ENCODE measurements around the gene DZIP1. TPM values are rescaled to one million over a fixed set of nuclear protein-coding genes. Genes with fewer than 3 reads are reported as not detected.
A peak's percentile ranks its signal among the peaks of the same experiment; 100 is the strongest.

DZIP1 gene
- total RNA-seq, 1 donor from 2014 or later, result 30.0 TPM

DNA sequence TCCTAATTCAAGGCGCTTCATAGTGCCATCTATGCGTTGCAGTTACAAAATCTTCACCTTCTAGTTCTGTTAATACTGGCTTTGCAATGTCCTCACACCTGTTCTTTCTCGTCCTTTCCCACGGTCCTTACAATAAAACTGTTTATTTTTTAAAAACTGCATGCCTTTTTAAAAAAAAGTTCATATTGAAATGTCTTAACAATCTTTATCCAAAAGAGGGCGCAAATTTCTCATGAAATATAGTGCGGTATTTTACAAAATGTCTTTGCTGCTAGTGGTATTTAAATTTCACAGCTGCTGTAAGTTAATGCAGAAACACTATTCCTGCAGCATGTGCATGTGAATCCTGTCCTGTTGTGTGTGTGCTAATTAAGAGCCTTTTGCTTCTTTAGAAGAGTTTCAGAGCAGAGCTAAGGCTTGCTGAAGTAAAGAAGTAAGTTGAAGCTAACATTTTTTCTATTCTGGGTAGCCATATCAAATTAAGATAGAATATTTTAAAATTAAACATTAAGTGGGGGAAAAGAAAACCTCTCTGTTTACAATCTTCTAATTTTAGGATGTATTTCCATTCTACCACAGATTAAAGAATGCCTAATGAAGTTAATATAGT lies 107.8 kb downstream of the DZIP1 start:
- Histone ChIP-seq H3K4me3 (no peak overlapping the region), H3K27me3 (no peaks in the 10 kb centered on the region), H3K9me3 (no peaks in the 10 kb centered on the region), H3K36me3 (no peaks in the 10 kb centered on the region), H3K4me1 (no peaks in the 10 kb centered on the region), H3K27ac (no peak overlapping the region)
- DNase-seq (ENCODE audit: extremely low spot score in 2 of 2), result no peak
- TF ChIP-seq, protein P1, sequence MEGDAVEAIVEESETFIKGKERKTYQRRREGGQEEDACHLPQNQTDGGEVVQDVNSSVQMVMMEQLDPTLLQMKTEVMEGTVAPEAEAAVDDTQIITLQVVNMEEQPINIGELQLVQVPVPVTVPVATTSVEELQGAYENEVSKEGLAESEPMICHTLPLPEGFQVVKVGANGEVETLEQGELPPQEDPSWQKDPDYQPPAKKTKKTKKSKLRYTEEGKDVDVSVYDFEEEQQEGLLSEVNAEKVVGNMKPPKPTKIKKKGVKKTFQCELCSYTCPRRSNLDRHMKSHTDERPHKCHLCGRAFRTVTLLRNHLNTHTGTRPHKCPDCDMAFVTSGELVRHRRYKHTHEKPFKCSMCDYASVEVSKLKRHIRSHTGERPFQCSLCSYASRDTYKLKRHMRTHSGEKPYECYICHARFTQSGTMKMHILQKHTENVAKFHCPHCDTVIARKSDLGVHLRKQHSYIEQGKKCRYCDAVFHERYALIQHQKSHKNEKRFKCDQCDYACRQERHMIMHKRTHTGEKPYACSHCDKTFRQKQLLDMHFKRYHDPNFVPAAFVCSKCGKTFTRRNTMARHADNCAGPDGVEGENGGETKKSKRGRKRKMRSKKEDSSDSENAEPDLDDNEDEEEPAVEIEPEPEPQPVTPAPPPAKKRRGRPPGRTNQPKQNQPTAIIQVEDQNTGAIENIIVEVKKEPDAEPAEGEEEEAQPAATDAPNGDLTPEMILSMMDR (IDR thresholded peaks at IDR 0.05), result peak in 1 of 3 experiments; percentile 12
- TF ChIP-seq POLR2AphosphoS5 (IDR thresholded peaks at IDR 0.05; ENCODE audit: insufficient read depth in 1 of 2, low read depth in 1 of 2), result no peak
- no peak for TF ChIP-seq POLR2A (IDR thresholded peaks at IDR 0.05)
- intact Hi-C loops (cut with DNase I), result no loop called here

DNA sequence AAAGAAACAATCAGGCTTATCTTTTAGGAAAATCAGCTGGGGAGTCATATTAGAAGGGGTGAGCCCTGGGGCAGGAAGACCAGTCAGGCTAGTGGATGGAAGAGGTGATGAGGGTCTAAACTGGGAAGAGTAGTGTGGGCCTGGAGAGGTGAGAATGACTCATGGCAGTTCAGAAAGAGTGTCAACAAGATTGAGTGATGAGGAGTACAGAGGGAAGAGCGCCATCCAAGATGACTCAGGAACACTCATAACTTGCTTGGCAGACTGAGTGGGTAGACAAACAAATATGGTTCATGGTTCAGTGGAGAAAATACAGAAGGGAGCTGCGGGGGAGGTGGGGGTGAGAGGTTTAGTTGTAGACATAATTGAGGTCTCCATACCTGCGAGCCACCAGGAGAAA lies 109.3 kb downstream of the DZIP1 start:
- no peak for DNase-seq (ENCODE audit: extremely low spot score in 2 of 2)
- TF ChIP-seq POLR2AphosphoS5 (IDR thresholded peaks at IDR 0.05; ENCODE audit: insufficient read depth in 1 of 2, low read depth in 1 of 2), result no peak
- TF ChIP-seq POLR2A (IDR thresholded peaks at IDR 0.05), result no peak
- TF ChIP-seq, protein P1 (IDR thresholded peaks at IDR 0.05), result no peak
- intact Hi-C loops (cut with DNase I), result no loop called here
- Histone ChIP-seq H3K4me1 (no peaks in the 10 kb centered on the region), H3K36me3 (no peaks in the 10 kb centered on the region), H3K27me3 (no peaks in the 10 kb centered on the region), H3K4me3 (no peak overlapping the region), H3K9me3 (no peaks in the 10 kb centered on the region), H3K27ac (no peak overlapping the region)

DNA sequence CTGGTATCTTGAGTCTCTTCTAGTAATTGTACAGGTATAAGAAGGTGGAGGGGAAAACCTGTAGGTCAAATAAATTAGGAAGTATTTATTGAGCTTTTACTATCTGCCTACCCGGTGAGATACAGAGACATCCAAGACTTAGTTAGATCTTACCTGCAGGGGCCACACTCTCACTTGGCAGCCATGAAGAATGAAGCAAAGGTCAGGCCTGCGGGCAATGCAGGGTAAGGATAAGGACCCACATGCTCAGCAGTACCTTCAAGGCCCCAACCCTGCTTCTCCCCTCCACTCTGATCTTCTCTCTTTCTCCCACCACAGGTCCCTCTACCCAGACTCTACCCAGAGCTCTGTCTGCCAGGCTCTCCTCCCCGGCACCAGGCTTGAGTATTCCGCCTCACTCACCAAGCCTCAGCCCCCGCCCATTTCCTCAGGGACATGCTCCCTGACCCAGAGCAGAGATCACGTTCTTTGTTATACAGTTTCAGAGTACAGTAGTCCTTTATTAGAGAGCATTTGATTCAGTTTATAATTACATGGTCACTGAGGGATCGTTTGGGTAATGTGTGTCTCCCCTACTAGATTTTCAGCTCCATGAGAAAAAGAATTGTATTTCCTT lies 110.9 kb downstream of the DZIP1 start:
- intact Hi-C loops (cut with DNase I), result no loop called here
- no peak overlapping the region for H3K27ac ChIP-seq

DNA sequence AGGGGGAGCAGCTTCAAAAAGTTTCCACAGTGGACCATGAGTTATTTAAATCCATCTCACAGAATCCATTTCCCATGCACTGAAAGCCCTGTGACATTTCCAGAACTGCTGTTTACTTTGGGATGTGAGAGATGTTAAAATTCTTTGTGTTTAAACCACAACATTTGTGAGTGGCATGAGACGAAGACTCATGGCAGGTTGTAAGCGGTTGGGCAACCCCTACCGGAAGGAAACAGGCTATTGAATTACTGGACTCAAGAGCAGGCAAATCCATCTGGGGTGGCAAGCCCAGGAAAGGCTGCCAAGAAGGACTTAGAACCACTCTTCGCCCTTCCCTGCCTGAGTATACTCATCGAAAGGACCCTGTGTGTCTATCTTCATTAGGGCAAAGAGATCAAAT lies 114.3 kb downstream of the DZIP1 start:
- TF ChIP-seq POLR2AphosphoS5 (IDR thresholded peaks at IDR 0.05; ENCODE audit: insufficient read depth in 1 of 2, low read depth in 1 of 2), result peak in 1 of 2 donors; percentile 33
- TF ChIP-seq, protein P1 (IDR thresholded peaks at IDR 0.05), result no peak
- DNase-seq (ENCODE audit: extremely low spot score in 2 of 2), result no peak
- H3K27me3 ChIP-seq, result no peaks in the 10 kb centered on the region
- no peak overlapping the region for H3K27ac ChIP-seq
- no peak overlapping the region for H3K4me3 ChIP-seq
- H3K36me3 ChIP-seq, result no peaks in the 10 kb centered on the region
- H3K9me3 ChIP-seq, result no peaks in the 10 kb centered on the region
- intact Hi-C loops (cut with DNase I), result no loop called here
- H3K4me1 ChIP-seq, result no peaks in the 10 kb centered on the region

More for the DNA sequence above, 110.9 kb downstream of the DZIP1 start:
- TF ChIP-seq, protein P1 (IDR thresholded peaks at IDR 0.05), result no peak
- TF ChIP-seq POLR2AphosphoS5 (IDR thresholded peaks at IDR 0.05; ENCODE audit: insufficient read depth in 1 of 2, low read depth in 1 of 2) (no peak), POLR2A (IDR thresholded peaks at IDR 0.05) (no peak)
- no peaks in the 10 kb centered on the region for H3K27me3 ChIP-seq
- H3K36me3 ChIP-seq, result no peaks in the 10 kb centered on the region
- no peaks in the 10 kb centered on the region for H3K9me3 ChIP-seq
- no peak for DNase-seq (ENCODE audit: extremely low spot score in 2 of 2)
- no peaks in the 10 kb centered on the region for H3K4me1 ChIP-seq
- no peak overlapping the region for H3K4me3 ChIP-seq

Other genes starting within 250 kb of the DZIP1 start
- not detected for gene CLDN10, start 92.0 kb downstream of the DZIP1 start, total RNA-seq
- 33.1 TPM for gene DNAJC3, start 32.4 kb upstream of the DZIP1 start, total RNA-seq